Peyer's patch (tissue), 4 donors: Measurements from ENCODE around the gene SLC66A1.

Experiments used
- CTCF ChIP-seq, 6 experiments: fragments of 450-650 bp in 4 of 6; fragments of 200-600 bp in 2 of 6; sonication (generic) in 1 of 6; IDR thresholded peaks; one replicate each; pipeline ENCODE4 v1.5.1; 2017 to 2019; ENCODE audit warnings: antibody characterized with exemption in 6 of 6, mild to moderate bottlenecking in 3 of 6, moderate library complexity in 1 of 6
- POLR2A ChIP-seq, 2 donors: fragments of 450-650 bp; IDR thresholded peaks; one replicate each; pipeline ENCODE4 v1.5.1; 2017; ENCODE audit warnings: antibody characterized with exemption in 2 of 2, mild to moderate bottlenecking in 2 of 2, moderate library complexity in 2 of 2

- peak in 3 of 6 experiments; percentile 18 to 28 (median 22) for TF ChIP-seq CTCF (IDR thresholded peaks at IDR 0.05)
- TF ChIP-seq POLR2A (IDR thresholded peaks at IDR 0.05), result no peak
Measured at GRCh38 chr1:19308509-19308907, 3.6 kb upstream of the SLC66A1 start.
